ENCODE results near the gene KCNK7.

Gene KCNK7

GRCh38 chr11:65595543-65596281, at the start of gene KCNK7:
KCNK7 (minus strand) TSS chr11:65595800; CDS start chr11:65595772, 28 bp downstream.
- TF ChIP-seq, protein P1, sequence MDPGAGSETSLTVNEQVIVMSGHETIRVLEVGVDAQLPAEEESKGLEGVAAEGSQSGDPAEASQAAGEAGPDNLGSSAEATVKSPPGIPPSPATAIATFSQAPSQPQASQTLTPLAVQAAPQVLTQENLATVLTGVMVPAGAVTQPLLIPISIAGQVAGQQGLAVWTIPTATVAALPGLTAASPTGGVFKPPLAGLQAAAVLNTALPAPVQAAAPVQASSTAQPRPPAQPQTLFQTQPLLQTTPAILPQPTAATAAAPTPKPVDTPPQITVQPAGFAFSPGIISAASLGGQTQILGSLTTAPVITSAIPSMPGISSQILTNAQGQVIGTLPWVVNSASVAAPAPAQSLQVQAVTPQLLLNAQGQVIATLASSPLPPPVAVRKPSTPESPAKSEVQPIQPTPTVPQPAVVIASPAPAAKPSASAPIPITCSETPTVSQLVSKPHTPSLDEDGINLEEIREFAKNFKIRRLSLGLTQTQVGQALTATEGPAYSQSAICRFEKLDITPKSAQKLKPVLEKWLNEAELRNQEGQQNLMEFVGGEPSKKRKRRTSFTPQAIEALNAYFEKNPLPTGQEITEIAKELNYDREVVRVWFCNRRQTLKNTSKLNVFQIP (CRISPR knock-in tag; IDR thresholded peaks at IDR 0.05; ENCODE audit: borderline replicate concordance, low read depth) = no peak
- TF ChIP-seq ZFP3 (CRISPR knock-in tag; IDR thresholded peaks at IDR 0.05) = no peak
- no peak for TF ChIP-seq ESRRG (CRISPR knock-in tag; IDR thresholded peaks at IDR 0.05)
- TF ChIP-seq PPARA (CRISPR knock-in tag; IDR thresholded peaks at IDR 0.05; ENCODE audit: borderline replicate concordance) = no peak
- TF ChIP-seq, protein P2, sequence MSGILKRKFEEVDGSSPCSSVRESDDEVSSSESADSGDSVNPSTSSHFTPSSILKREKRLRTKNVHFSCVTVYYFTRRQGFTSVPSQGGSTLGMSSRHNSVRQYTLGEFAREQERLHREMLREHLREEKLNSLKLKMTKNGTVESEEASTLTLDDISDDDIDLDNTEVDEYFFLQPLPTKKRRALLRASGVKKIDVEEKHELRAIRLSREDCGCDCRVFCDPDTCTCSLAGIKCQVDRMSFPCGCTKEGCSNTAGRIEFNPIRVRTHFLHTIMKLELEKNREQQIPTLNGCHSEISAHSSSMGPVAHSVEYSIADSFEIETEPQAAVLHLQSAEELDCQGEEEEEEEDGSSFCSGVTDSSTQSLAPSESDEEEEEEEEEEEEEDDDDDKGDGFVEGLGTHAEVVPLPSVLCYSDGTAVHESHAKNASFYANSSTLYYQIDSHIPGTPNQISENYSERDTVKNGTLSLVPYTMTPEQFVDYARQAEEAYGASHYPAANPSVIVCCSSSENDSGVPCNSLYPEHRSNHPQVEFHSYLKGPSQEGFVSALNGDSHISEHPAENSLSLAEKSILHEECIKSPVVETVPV (CRISPR knock-in tag; IDR thresholded peaks at IDR 0.05) = no peak
- TF ChIP-seq OSR1 (CRISPR knock-in tag; IDR thresholded peaks at IDR 0.05) = no peak
- TF ChIP-seq TSHZ2 (CRISPR knock-in tag; IDR thresholded peaks at IDR 0.05) = no peak
- TF ChIP-seq CSDC2 (CRISPR knock-in tag; IDR thresholded peaks at IDR 0.05) = no peak
- no peak for TF ChIP-seq PATZ1 (CRISPR knock-in tag; IDR thresholded peaks at IDR 0.05; ENCODE audit: borderline replicate concordance)
- no peak for TF ChIP-seq RARB (CRISPR knock-in tag; IDR thresholded peaks at IDR 0.05)
- TF ChIP-seq BACH2 (CRISPR knock-in tag; IDR thresholded peaks at IDR 0.05; ENCODE audit: borderline replicate concordance) = no peak
- TF ChIP-seq ARNTL (CRISPR knock-in tag; IDR thresholded peaks at IDR 0.05; ENCODE audit: borderline replicate concordance, low read depth) = no peak
- peak; percentile 34 for ATAC-seq

DNA sequence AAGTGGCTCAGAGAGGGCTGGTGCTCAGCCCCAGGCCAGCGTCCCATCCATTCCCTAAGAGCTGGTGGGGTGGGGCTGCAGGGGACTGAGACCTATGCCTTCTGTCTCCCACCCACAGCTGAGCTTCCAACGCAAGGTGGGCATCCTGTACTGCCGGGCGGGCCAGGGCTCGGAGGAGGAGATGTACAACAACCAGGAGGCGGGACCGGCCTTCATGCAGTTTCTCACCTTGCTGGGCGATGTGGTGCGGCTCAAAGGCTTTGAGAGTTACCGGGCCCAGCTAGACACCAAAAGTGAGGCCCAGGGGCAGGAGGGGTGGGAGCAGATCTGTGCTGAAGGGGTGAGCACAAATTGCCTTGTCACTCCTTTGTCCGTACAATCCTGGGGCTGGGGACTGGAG, 49.2 kb upstream of the KCNK7 start:
- TF ChIP-seq PPARA (CRISPR knock-in tag; IDR thresholded peaks at IDR 0.05; ENCODE audit: borderline replicate concordance) (no peak), OSR1 (CRISPR knock-in tag; IDR thresholded peaks at IDR 0.05) (no peak), ZNF565 (CRISPR knock-in tag; conservative IDR thresholded peaks at IDR 0.05; ENCODE audit: low read depth) (no peak), GLIS3 (CRISPR knock-in tag; IDR thresholded peaks at IDR 0.05) (no peak), ISL1 (CRISPR knock-in tag; IDR thresholded peaks at IDR 0.05) (no peak), CSDC2 (CRISPR knock-in tag; IDR thresholded peaks at IDR 0.05) (no peak)
- TF ChIP-seq, protein P1 (CRISPR knock-in tag; IDR thresholded peaks at IDR 0.05; ENCODE audit: borderline replicate concordance, low read depth) = no peak
- ATAC-seq = no peak

DNA sequence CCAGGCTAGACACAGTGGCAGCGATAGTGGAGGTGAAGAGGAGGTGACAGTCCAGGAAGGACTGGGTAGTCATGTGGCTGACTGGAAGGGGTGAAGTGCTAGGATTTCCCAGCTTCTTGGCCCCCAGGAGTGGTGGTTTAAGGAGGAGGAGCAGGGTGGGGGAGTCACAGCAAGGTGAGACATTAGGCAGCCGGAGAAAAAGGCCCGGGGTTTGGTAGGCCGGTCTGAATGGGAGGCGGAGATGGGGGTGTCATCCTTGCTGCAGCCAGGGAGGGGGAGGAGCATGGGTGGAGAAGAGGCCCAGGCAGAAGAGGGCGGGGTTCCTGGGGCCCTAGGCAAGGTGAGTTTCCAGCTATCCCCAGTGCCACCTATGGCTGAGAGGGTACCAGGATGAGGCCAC, 48.4 kb upstream of the KCNK7 start:
- peak; percentile 16 for ATAC-seq
- TF ChIP-seq TCF4 (CRISPR knock-in tag; IDR thresholded peaks at IDR 0.05; ENCODE audit: borderline replicate concordance) (no peak), ARNTL (CRISPR knock-in tag; IDR thresholded peaks at IDR 0.05; ENCODE audit: borderline replicate concordance, low read depth) (no peak), TSHZ2 (CRISPR knock-in tag; IDR thresholded peaks at IDR 0.05) (no peak), CREB5 (CRISPR knock-in tag; IDR thresholded peaks at IDR 0.05; ENCODE audit: low read depth) (no peak), ZFP30 (CRISPR knock-in tag; IDR thresholded peaks at IDR 0.05) (no peak), SNAI2 (CRISPR knock-in tag; IDR thresholded peaks at IDR 0.05) (no peak), GLIS3 (CRISPR knock-in tag; IDR thresholded peaks at IDR 0.05) (no peak)
- TF ChIP-seq, protein P1 (CRISPR knock-in tag; IDR thresholded peaks at IDR 0.05; ENCODE audit: borderline replicate concordance, low read depth) = no peak

All from SK-N-SH treated with all-trans-retinoic acid at 6 μM for 48 hours (cell line).